Stimulated activated CD8-positive, alpha-beta memory T cell treated with anti-CD3 and anti-CD28 coated beads, Interleukin-4, amount 100 ng/mL, for 48 hours (primary cell): Measurements from ENCODE around the gene TMEM207.

Source experiments
- DNase-seq: peaks from one replicate; pipeline ENCODE4 v3.0.0-alpha.2; 2020

Gene TMEM207

GRCh38 chr3:190381441-190381840 is 68.3 kb downstream of the TMEM207 start:
- no peak for DNase-seq

GRCh38 chr3:190380184-190380583 is 69.5 kb downstream of the TMEM207 start:
- DNase-seq: no peak
